Trophoblast cell (in vitro differentiated cells and primary cell): ENCODE data around the gene GGPS1.

Source experiments
- DNase-seq, 2 donors: peaks; one replicate each; pipeline ENCODE4 v3.0.0-alpha.2; 2016
- H2AFZ ChIP-seq: 2 replicates; pipeline ENCODE4 v1.6.1; 2013; ENCODE audit warnings: low read length, moderate library complexity, mild to moderate bottlenecking; ENCODE audit not compliant: insufficient read depth, poor library complexity
- H2AK5ac ChIP-seq: 2 replicates; pipeline ENCODE4 v1.6.1; 2013; ENCODE audit warnings: mild to moderate bottlenecking, low read length
- H2BK120ac ChIP-seq: 2 replicates; pipeline ENCODE4 v1.6.1; 2013; ENCODE audit warnings: low read length, mild to moderate bottlenecking, moderate library complexity; ENCODE audit not compliant: insufficient read depth, poor library complexity
- H2BK12ac ChIP-seq: 2 replicates; pipeline ENCODE4 v1.6.1; 2013; ENCODE audit warnings: mild to moderate bottlenecking, low read length, moderate library complexity
- H2BK5ac ChIP-seq: 2 replicates; pipeline ENCODE4 v1.6.1; 2013; ENCODE audit warnings: low read length, low read depth, moderate library complexity, mild to moderate bottlenecking; ENCODE audit not compliant: poor library complexity
- H3K14ac ChIP-seq: 2 replicates; pipeline ENCODE4 v1.6.1; 2013; ENCODE audit warnings: mild to moderate bottlenecking, low read length
- H3K18ac ChIP-seq: 2 replicates; pipeline ENCODE4 v1.6.1; 2013; ENCODE audit warnings: mild to moderate bottlenecking, low read length
- H3K23ac ChIP-seq: 2 replicates; pipeline ENCODE4 v1.6.1; 2013; ENCODE audit warnings: low read length
- H3K27ac ChIP-seq: 2 replicates; pipeline ENCODE4 v1.5.1; 2013; ENCODE audit warnings: low read depth, mild to moderate bottlenecking, inconsistent platforms, low read length, moderate library complexity
- H3K27me3 ChIP-seq: 2 replicates; pipeline ENCODE4 v1.6.1; 2013; ENCODE audit warnings: inconsistent platforms, mild to moderate bottlenecking, low read length, moderate library complexity; ENCODE audit not compliant: insufficient read depth
- H3K36me3 ChIP-seq, 2 experiments: 1 replicate in 1 of 2; 2 replicates in 1 of 2; pipeline ENCODE4 v1.6.1; 2013; ENCODE audit warnings: low read length in 2 of 2, mild to moderate bottlenecking in 2 of 2, moderate library complexity in 1 of 2; ENCODE audit not compliant: insufficient read depth in 2 of 2, control insufficient read depth in 1 of 2
- H3K4ac ChIP-seq: 2 replicates; pipeline ENCODE4 v1.6.1; 2013; ENCODE audit warnings: low read depth, mild to moderate bottlenecking, low read length, moderate library complexity
- H3K4me1 ChIP-seq, 2 experiments: 1 replicate in 1 of 2; 2 replicates in 1 of 2; pipeline ENCODE4 v1.6.1; 2013; ENCODE audit warnings: low read length in 2 of 2, mild to moderate bottlenecking in 2 of 2, moderate library complexity in 1 of 2; ENCODE audit not compliant: insufficient read depth in 2 of 2, control insufficient read depth in 1 of 2
- H3K4me2 ChIP-seq: 2 replicates; pipeline ENCODE4 v1.6.1; 2013; ENCODE audit warnings: inconsistent platforms, mild to moderate bottlenecking, low read length, moderate library complexity
- H3K4me3 ChIP-seq: 2 replicates; pipeline ENCODE4 v1.5.1; 2013; ENCODE audit warnings: mild to moderate bottlenecking, low read depth, low read length, inconsistent platforms
- H3K79me1 ChIP-seq: one replicate; pipeline ENCODE4 v1.6.1; 2013; ENCODE audit warnings: low read length
- H3K79me2 ChIP-seq: 2 replicates; pipeline ENCODE4 v1.6.1; 2013; ENCODE audit warnings: low read length, mild to moderate bottlenecking; ENCODE audit not compliant: control insufficient read depth, insufficient read depth, poor library complexity
- H3K9ac ChIP-seq: 2 replicates; pipeline ENCODE4 v1.6.1; 2013; ENCODE audit warnings: mild to moderate bottlenecking, low read length
- H3K9me3 ChIP-seq: 2 replicates; pipeline ENCODE4 v1.6.1; 2013; ENCODE audit warnings: low read depth, mild to moderate bottlenecking, control low read depth, inconsistent platforms, low read length; ENCODE audit not compliant: insufficient read depth
- H4K12ac ChIP-seq: 2 replicates; pipeline ENCODE4 v1.6.1; 2013; ENCODE audit warnings: low read depth, mild to moderate bottlenecking, low read length, moderate library complexity
- H4K8ac ChIP-seq: 2 replicates; pipeline ENCODE4 v1.6.1; 2013; ENCODE audit warnings: low read depth, mild to moderate bottlenecking, low read length, moderate library complexity
- H4K91ac ChIP-seq: one replicate; pipeline ENCODE4 v1.6.1; 2013; ENCODE audit warnings: low read depth, mild to moderate bottlenecking, low read length, moderate library complexity
- WGBS: extraction: QIAGEN DNeasy Blood & Tissue Kit; methylation state at CpG from one replicate; pipeline ENCODE4 v1.1.7; 2013; ENCODE audit warnings: missing lambda C conversion rate; ENCODE audit not compliant: insufficient read length, insufficient coverage; ENCODE audit errors: extremely low coverage; 5-methylcytosine and 5-hydroxymethylcytosine counted together

GGPS1 gene

GRCh38 chr1:235289859-235290739, 38.3 kb upstream of the GGPS1 start:
- H2AK5ac ChIP-seq, result no peak overlapping the region
- no peaks in the 10 kb centered on the region for H3K79me1 ChIP-seq
- no peak overlapping the region for H4K12ac ChIP-seq
- no peak overlapping the region for H4K91ac ChIP-seq
- H2BK12ac ChIP-seq, result no peak overlapping the region
- H3K9me3 ChIP-seq, result no peaks in the 10 kb centered on the region
- H3K36me3 ChIP-seq, result no peaks in the 10 kb centered on the region
- no peak overlapping the region for H3K4me3 ChIP-seq
- H2BK120ac ChIP-seq, result no peak overlapping the region
- peaks cover 14% of the 10 kb centered on the region for H3K79me2 ChIP-seq
- H3K23ac ChIP-seq, result no peak overlapping the region
- H3K27me3 ChIP-seq, result no peaks in the 10 kb centered on the region
- no peak overlapping the region for H3K4me2 ChIP-seq
- H3K9ac ChIP-seq, result no peak overlapping the region
- H3K18ac ChIP-seq, result no peak overlapping the region
- peak overlapping the region; percentile 75 for H3K4ac ChIP-seq
- H2AFZ ChIP-seq, result no peak overlapping the region
- H4K8ac ChIP-seq, result no peak overlapping the region
- no peak overlapping the region for H3K27ac ChIP-seq
- no peak overlapping the region for H2BK5ac ChIP-seq
- peaks cover 4 to 5% of the 10 kb centered on the region in 2 experiments for H3K4me1 ChIP-seq
- no peak overlapping the region for H3K14ac ChIP-seq
- 100% methylated on average over 2 of the region's 12 CpGs for WGBS
- peak in 1 of 2 donors; percentile 43 for DNase-seq

DNA sequence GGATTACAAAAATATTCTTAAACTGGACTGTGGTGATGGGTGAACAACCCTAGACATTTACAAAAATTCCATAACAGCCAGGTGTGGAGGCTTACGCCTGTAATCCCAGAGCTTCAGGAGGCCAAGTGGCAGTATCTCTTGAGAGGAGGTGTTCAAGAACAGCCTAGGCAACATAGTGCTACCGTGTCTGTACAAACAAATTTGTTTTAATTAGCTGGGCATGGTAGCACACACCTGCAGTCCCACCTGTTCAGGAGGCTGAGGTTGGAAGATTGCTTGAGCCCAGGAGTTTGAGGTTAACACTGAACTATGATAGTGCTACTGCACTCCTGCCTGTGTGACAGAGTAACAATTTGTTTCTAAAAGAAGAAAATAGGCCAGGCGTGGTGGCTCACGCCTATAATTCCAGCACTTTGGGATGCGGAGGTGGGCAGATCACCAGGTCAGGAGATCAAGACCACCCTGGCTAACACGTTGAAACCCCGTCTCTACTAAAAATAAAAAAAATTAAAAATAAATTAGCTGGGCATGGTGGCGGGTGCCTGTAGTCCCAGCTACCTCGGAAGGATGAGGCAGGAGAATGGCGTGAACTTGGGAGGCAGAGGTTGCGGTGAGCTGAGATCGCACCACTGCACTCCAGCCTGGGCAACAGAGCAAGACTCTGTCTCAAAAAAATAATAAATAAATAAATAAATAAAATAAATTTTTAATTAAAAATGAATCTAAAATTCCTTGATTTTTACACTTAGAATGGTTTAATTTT, 37.4 kb upstream of the GGPS1 start:
- H3K4ac ChIP-seq, result peak overlapping the region; percentile 59
- H2BK12ac ChIP-seq, result no peak overlapping the region
- no CpG with 5 or more reads among the region's 12 CpGs for WGBS
- H4K12ac ChIP-seq, result no peak overlapping the region
- no peak overlapping the region for H3K23ac ChIP-seq
- no peaks in the 10 kb centered on the region for H3K79me1 ChIP-seq
- peaks cover 9 to 12% of the 10 kb centered on the region in 2 experiments for H3K4me1 ChIP-seq
- H3K9ac ChIP-seq, result no peak overlapping the region
- no peak overlapping the region for H2BK120ac ChIP-seq
- H3K4me3 ChIP-seq, result no peak overlapping the region
- no peak overlapping the region for H4K8ac ChIP-seq
- H2AFZ ChIP-seq, result no peak overlapping the region
- H3K9me3 ChIP-seq, result no peaks in the 10 kb centered on the region
- no peak overlapping the region for H3K18ac ChIP-seq
- no peak overlapping the region for H2AK5ac ChIP-seq
- H3K27ac ChIP-seq, result no peak overlapping the region
- H3K27me3 ChIP-seq, result no peaks in the 10 kb centered on the region
- H2BK5ac ChIP-seq, result no peak overlapping the region
- H3K36me3 ChIP-seq, result no peaks in the 10 kb centered on the region
- no peak overlapping the region for H4K91ac ChIP-seq
- no peak for DNase-seq
- no peak overlapping the region for H3K14ac ChIP-seq
- no peak overlapping the region for H3K4me2 ChIP-seq
- H3K79me2 ChIP-seq, result peaks cover 17% of the 10 kb centered on the region

DNA sequence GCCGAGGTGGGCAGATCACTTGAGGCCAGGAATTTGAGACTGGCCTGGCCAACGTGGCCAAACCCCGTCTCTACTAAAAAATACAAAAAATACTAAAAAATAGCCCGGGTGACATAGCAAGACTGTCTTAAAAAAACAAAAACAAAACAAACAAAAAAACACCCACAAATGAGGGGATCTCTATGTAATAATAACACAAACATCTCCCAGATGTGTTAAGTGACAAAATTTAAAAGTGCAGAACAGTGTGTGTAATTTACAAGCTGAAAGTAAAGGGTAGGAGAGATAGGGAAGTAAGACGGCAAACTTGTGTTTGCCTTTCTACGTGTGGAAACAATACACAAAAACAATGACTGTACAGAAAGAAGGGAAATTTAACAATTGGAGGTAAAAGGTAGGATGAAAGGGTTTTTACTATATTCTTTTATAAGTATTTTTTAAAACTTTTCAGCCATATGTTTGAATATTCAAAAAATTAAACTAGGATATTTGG, 36.7 kb upstream of the GGPS1 start:
- Histone ChIP-seq H4K91ac (no peak overlapping the region), H2BK12ac (no peak overlapping the region), H3K4ac (peak overlapping the region; percentile 27), H4K12ac (no peak overlapping the region), H3K27me3 (no peaks in the 10 kb centered on the region), H3K4me3 (no peak overlapping the region), H3K9ac (no peak overlapping the region), H3K14ac (no peak overlapping the region), H3K23ac (no peak overlapping the region), H2AK5ac (no peak overlapping the region), H2BK5ac (no peak overlapping the region), H3K4me1 (peaks cover 9 to 17% of the 10 kb centered on the region in 2 experiments), H3K36me3 (no peaks in the 10 kb centered on the region), H3K9me3 (no peaks in the 10 kb centered on the region), H3K4me2 (no peak overlapping the region), H2BK120ac (no peak overlapping the region), H3K79me2 (peaks cover 15% of the 10 kb centered on the region), H3K18ac (no peak overlapping the region), H3K79me1 (no peaks in the 10 kb centered on the region), H3K27ac (no peak overlapping the region), H2AFZ (no peak overlapping the region), H4K8ac (no peak overlapping the region)
- no CpG with 5 or more reads among the region's 6 CpGs for WGBS
- DNase-seq, result no peak

DNA sequence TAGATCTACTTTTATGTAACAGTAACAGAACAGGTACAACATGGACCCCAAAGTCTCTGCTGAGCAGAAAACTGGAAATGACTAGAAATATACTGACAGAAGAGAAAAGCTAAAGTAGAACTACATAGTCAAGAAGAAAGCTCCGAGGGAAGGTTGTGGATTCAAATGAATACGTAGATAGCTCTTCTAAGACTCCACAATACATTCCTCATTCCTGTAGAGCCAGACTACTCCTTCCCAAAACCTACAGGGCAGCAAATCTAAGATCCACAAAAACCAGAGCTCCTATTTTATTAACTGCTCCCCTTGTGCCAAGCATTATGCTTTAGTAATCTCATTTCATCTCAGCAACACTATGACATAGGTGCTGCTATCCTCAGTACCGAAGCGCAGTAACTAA, 35.6 kb upstream of the GGPS1 start:
- H3K4me3 ChIP-seq, result no peak overlapping the region
- peaks cover 15% of the 10 kb centered on the region for H3K79me2 ChIP-seq
- no peaks in the 10 kb centered on the region for H3K79me1 ChIP-seq
- no peak overlapping the region for H3K27ac ChIP-seq
- H2BK5ac ChIP-seq, result no peak overlapping the region
- peaks cover 6 to 17% of the 10 kb centered on the region in 2 experiments for H3K4me1 ChIP-seq
- no peaks in the 10 kb centered on the region for H3K27me3 ChIP-seq
- no peak overlapping the region for H3K14ac ChIP-seq
- no peak overlapping the region for H3K4ac ChIP-seq
- no peak overlapping the region for H3K9ac ChIP-seq
- H2BK120ac ChIP-seq, result no peak overlapping the region
- H4K12ac ChIP-seq, result no peak overlapping the region
- no peak overlapping the region for H2AFZ ChIP-seq
- no peak overlapping the region for H4K91ac ChIP-seq
- WGBS, result no CpG with 5 or more reads among the region's 4 CpGs
- no peaks in the 10 kb centered on the region for H3K9me3 ChIP-seq
- no peaks in the 10 kb centered on the region for H3K36me3 ChIP-seq
- H3K23ac ChIP-seq, result no peak overlapping the region
- H4K8ac ChIP-seq, result no peak overlapping the region
- H3K18ac ChIP-seq, result no peak overlapping the region
- H2BK12ac ChIP-seq, result no peak overlapping the region
- H3K4me2 ChIP-seq, result no peak overlapping the region
- no peak for DNase-seq
- no peak overlapping the region for H2AK5ac ChIP-seq
